GM19240 (cell line): ENCODE measurements around the gene H2AZ2.
"Not testable (repeated sequence)": the region's sequence is repeated elsewhere in the genome, so short reads cannot be mapped to it uniquely, and the experiment has no call there.

Experiments
- DNase-seq: peaks from one replicate; pipeline ENCODE4 v3.0.0; 2011; ENCODE audit warnings: low spot score; ENCODE audit not compliant: insufficient read length

Gene H2AZ2

DNA sequence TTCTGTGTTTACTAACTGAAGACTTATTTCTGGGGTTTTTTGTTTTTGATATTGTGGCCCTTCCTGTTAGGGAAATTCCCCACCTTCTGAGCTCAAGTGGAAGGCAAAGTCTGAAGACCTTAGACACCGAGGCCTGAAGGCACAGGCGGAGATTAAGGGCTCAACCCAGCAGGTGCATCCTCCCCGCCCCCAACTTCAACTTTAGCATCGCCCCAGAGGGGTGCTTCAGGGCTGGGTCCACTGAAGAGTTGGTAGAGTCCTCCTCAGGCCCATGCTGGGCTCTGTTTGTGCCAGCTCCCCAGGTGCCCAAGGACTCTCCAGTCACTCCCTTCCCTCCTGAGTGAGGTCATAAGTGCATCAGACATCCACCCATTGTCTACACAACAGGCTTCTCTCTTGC, 60.8 kb downstream of the H2AZ2 start:
- DNase-seq, result no peak

DNA sequence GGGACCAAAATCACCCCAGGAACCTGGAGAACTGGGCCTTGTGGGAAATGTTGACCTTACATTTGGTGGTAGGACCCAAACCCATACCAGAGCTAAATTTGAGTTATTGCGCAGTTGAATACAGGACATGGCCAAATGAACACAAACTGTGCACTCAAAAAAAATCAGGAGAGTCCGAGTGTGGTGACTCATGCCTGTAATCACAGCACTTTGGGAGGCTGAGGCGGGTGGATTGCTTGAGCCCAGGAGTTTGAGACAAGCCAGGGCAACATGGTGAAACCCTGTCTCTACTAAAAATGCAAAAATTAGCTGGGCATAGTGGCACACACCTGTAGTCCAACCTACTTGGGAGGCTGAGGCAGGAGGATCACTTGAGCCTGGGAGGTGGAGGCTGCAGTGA, 62.7 kb downstream of the H2AZ2 start:
- not testable (repeated sequence) for DNase-seq

DNA sequence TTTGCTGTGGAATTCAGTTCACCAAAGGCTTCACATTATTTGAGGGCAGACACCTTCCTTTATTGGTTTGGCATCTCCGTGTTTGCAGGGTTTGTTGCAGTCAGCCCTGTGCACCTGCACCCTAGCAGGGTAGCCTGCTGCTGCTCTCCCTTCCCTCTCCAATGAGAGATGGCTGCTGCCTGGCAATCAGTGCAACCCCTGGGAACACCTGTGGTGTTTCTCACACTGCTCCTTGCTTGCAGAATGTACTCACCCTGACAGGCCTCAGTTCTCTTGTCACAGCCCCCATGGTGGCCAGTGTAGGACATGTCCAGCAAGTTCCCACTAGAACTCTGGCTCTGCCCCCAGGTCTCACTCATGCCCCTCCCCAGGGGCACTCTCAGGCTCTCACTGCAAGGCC, 63.5 kb downstream of the H2AZ2 start:
- DNase-seq, result no peak

DNA sequence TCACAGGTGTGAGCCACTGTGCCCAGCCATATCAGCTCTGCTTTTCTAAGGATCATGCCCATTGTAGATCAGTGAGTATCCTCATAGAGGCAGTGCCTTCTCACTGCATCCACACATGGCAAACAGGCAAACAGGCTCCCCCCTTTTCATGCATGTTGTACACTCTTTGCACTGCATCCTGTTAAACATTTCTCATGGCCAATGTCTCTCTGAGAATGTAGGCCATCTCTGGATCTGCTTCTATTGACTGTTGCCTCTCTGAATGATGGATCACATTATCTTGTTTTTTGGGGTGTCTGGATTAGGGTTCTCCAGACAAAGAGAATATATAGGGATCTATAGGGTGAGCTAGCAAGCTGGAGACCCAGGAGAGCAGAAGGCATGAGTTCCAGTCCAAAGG, 64.5 kb downstream of the H2AZ2 start:
- no peak for DNase-seq

DNA sequence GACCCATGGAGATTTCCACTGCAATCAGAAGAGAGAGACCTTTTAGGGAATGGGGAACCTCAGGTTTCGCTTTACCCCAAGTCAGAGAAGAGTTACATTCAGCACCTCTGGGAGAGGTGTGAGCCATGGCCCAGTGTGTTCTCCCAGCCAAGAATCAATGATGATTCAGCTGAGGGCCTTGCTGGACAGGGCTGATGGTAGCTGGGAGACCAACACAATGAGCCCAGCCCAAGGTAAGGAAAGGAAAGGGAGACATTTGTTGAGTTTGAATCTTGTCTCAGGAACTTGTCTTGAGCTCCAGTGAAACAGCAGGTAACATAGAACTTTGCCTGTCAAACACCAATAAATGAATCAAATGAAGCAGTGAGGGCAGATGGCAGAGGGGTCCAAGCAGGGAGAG, 65.4 kb downstream of the H2AZ2 start:
- no peak for DNase-seq
